Vagina (tissue), 2 donors: ENCODE data around the gene BTN1A1.

Experiments used
- POLR2A ChIP-seq, 2 donors: fragments of 450-650 bp; IDR thresholded peaks; one replicate each; pipeline ENCODE4 v1.6.1; 2017; ENCODE audit warnings: antibody characterized with exemption in 2 of 2, mild to moderate bottlenecking in 2 of 2, moderate library complexity in 2 of 2
- POLR2AphosphoS5 ChIP-seq, 2 donors: sonication (generic); formaldehyde crosslinking; IDR thresholded peaks; one replicate each; pipeline ENCODE4 v1.9.0; 2017; ENCODE audit warnings: antibody characterized with exemption in 2 of 2, mild to moderate bottlenecking in 2 of 2, low read depth in 1 of 2; ENCODE audit not compliant: insufficient read depth in 1 of 2
- TF ChIP-seq, protein P1 (sequence below), 3 experiments: fragments of 450-650 bp in 2 of 3; fragments of 200-600 bp in 1 of 3; sonication (generic) in 1 of 3; IDR thresholded peaks; one replicate each; pipeline ENCODE4 v1.5.1; 2017 to 2019; ENCODE audit warnings: antibody characterized with exemption in 3 of 3, mild to moderate bottlenecking in 2 of 3, moderate library complexity in 2 of 3

DNA sequence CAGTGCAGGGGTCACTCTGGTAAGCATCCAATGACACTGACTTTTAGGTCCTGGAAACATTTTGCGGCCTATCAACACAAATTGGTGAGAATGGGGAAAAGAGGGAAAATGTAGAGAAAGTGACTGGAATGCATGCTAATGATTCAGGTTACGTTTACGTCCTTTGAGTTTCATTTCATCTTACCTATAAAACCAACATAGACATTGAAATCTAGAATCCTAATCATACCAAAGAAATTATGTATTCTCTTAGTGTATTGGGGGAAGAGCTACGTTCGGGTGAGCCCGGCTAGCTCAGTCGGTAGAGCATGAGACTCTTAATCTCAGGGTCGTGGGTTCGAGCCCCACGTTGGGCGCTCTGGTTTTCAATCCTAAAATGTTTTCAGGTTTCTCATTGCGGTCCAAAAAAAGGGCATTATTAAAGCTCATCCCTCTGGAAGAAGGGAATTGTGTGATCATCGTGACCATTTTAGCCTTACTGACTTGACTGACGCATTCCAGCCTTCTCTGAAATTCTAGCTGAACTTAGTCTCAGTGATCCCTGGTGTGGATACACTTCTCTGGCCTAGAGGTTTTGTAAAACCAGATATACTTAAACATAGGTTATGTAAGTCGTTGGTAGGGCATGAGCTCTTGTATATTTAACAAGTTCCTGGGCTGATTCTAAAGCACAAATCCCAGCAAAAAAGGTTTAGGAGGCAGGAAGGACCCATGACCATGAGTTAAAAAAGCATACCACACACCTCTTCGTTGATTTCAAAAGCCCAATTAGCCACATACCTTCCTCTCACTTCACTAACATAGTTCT lies 56.4 kb downstream of the BTN1A1 start:
- TF ChIP-seq POLR2AphosphoS5 (IDR thresholded peaks at IDR 0.05; ENCODE audit: insufficient read depth in 1 of 2, low read depth in 1 of 2) (no peak), POLR2A (IDR thresholded peaks at IDR 0.05) (no peak)
- TF ChIP-seq, protein P1, sequence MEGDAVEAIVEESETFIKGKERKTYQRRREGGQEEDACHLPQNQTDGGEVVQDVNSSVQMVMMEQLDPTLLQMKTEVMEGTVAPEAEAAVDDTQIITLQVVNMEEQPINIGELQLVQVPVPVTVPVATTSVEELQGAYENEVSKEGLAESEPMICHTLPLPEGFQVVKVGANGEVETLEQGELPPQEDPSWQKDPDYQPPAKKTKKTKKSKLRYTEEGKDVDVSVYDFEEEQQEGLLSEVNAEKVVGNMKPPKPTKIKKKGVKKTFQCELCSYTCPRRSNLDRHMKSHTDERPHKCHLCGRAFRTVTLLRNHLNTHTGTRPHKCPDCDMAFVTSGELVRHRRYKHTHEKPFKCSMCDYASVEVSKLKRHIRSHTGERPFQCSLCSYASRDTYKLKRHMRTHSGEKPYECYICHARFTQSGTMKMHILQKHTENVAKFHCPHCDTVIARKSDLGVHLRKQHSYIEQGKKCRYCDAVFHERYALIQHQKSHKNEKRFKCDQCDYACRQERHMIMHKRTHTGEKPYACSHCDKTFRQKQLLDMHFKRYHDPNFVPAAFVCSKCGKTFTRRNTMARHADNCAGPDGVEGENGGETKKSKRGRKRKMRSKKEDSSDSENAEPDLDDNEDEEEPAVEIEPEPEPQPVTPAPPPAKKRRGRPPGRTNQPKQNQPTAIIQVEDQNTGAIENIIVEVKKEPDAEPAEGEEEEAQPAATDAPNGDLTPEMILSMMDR (IDR thresholded peaks at IDR 0.05): no peak
